Upper lobe of left lung (tissue), 4 donors: ENCODE results near the gene RPE65.

Experiments
- EP300 ChIP-seq, 4 donors: sonication (generic); formaldehyde crosslinking; IDR thresholded peaks; one replicate each; pipeline ENCODE4 v1.5.1; 2017; ENCODE audit warnings: antibody characterized with exemption in 4 of 4, control low read depth in 2 of 4
- TF ChIP-seq, protein P1 (sequence below), 6 experiments: fragments of 450-650 bp in 4 of 6; fragments of 200-600 bp in 2 of 6; sonication (generic) in 2 of 6; IDR thresholded peaks; one replicate each; pipeline ENCODE4 v1.5.1; 2016 to 2019; ENCODE audit warnings: antibody characterized with exemption in 6 of 6

DNA sequence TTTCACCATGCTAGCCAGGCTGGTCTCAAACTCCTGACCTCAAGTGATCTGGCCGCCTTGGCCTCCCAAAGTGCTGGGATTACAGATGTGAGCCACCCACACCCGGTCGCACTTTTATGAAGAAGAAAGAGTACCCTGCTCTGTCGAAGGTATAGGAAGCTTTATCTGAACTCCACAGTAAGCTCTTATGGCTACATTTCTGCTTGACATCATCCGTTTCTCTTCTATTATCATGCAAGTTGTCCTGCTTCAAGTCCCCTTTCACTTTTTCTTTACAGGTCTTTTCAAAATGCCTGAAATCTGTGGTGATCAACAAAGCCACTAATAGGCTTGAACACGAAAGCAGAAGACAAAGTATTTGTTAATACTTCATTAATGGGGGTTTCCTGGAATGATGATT lies 4.0 kb downstream of the RPE65 start:
- TF ChIP-seq, protein P1, sequence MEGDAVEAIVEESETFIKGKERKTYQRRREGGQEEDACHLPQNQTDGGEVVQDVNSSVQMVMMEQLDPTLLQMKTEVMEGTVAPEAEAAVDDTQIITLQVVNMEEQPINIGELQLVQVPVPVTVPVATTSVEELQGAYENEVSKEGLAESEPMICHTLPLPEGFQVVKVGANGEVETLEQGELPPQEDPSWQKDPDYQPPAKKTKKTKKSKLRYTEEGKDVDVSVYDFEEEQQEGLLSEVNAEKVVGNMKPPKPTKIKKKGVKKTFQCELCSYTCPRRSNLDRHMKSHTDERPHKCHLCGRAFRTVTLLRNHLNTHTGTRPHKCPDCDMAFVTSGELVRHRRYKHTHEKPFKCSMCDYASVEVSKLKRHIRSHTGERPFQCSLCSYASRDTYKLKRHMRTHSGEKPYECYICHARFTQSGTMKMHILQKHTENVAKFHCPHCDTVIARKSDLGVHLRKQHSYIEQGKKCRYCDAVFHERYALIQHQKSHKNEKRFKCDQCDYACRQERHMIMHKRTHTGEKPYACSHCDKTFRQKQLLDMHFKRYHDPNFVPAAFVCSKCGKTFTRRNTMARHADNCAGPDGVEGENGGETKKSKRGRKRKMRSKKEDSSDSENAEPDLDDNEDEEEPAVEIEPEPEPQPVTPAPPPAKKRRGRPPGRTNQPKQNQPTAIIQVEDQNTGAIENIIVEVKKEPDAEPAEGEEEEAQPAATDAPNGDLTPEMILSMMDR (IDR thresholded peaks at IDR 0.05), result no peak
- TF ChIP-seq EP300 (IDR thresholded peaks at IDR 0.05), result no peak
